Measurements from ENCODE around the gene RICTOR.
A peak's percentile ranks its signal among the peaks of the same experiment; 100 is the strongest.

RICTOR gene

GRCh38 chr5:39072925-39073766 lies 1.1 kb downstream of the RICTOR start (continued):
- TF ChIP-seq ZNF404 (tag by site-specific recombination; IDR thresholded peaks at IDR 0.05), result no peak
- no peak for TF ChIP-seq ZNF146 (tag by site-specific recombination; IDR thresholded peaks at IDR 0.05)
- no peak for TF ChIP-seq ZBTB26 (tag by site-specific recombination; optimal IDR thresholded peaks at IDR 0.05)
- peak; percentile 80 for TF ChIP-seq ZNF335 (tag by site-specific recombination; conservative IDR thresholded peaks at IDR 0.05)
- TF ChIP-seq ZNF664 (tag by site-specific recombination; IDR thresholded peaks at IDR 0.05), result no peak
- TF ChIP-seq ZNF529 (tag by site-specific recombination; IDR thresholded peaks at IDR 0.05; ENCODE audit: insufficient replicate concordance), result no peak
- TF ChIP-seq ZNF747 (tag by site-specific recombination; IDR thresholded peaks at IDR 0.05), result no peak
- TF ChIP-seq ZNF391 (tag by site-specific recombination; IDR thresholded peaks at IDR 0.05; ENCODE audit: borderline replicate concordance, low read depth), result no peak
- TF ChIP-seq BCL11A (tag by site-specific recombination; IDR thresholded peaks at IDR 0.05; ENCODE audit: low read depth), result no peak
- TF ChIP-seq AEBP2 (tag by site-specific recombination; IDR thresholded peaks at IDR 0.05; ENCODE audit: borderline replicate concordance), result no peak
- TF ChIP-seq PATZ1 (tag by site-specific recombination; IDR thresholded peaks at IDR 0.05), result peak; percentile 62
- TF ChIP-seq ZNF624 (tag by site-specific recombination; IDR thresholded peaks at IDR 0.05), result no peak
- peak; percentile 99 for TF ChIP-seq ZBTB20 (tag by site-specific recombination; IDR thresholded peaks at IDR 0.05)
- TF ChIP-seq ZNF777 (tag by site-specific recombination; IDR thresholded peaks at IDR 0.05; ENCODE audit: borderline replicate concordance), result no peak
- no peak for TF ChIP-seq BCL6B (tag by site-specific recombination; IDR thresholded peaks at IDR 0.05)
- no peak for TF ChIP-seq SETDB1 (IDR thresholded peaks at IDR 0.05; ENCODE audit: insufficient read length, low read length)
- TF ChIP-seq ZNF132 (tag by site-specific recombination; IDR thresholded peaks at IDR 0.05; ENCODE audit: borderline replicate concordance), result no peak
- TF ChIP-seq ZNF670 (tag by site-specific recombination; IDR thresholded peaks at IDR 0.05; ENCODE audit: low read depth), result no peak
- TF ChIP-seq KLF17 (tag by site-specific recombination; IDR thresholded peaks at IDR 0.05), result no peak; the same call in 1 of the 2 replicates
- no peak for TF ChIP-seq WT1 (tag by site-specific recombination; IDR thresholded peaks at IDR 0.05)
- no peak for TF ChIP-seq ZIC2 (tag by site-specific recombination; IDR thresholded peaks at IDR 0.05)
- no peak for TF ChIP-seq ZNF302 (tag by site-specific recombination; IDR thresholded peaks at IDR 0.05; ENCODE audit: low read depth)
- no peak for TF ChIP-seq GFI1B (tag by site-specific recombination; IDR thresholded peaks at IDR 0.05)
- TF ChIP-seq SP3 (tag by site-specific recombination; IDR thresholded peaks at IDR 0.05), result peak; percentile 40
- no peak for TF ChIP-seq ZNF112 (tag by site-specific recombination; IDR thresholded peaks at IDR 0.05)
- no peak for TF ChIP-seq KLF7 (tag by site-specific recombination; IDR thresholded peaks at IDR 0.05; ENCODE audit: borderline replicate concordance)
- no peak for TF ChIP-seq ZNF623 (tag by site-specific recombination; IDR thresholded peaks at IDR 0.05)
- TF ChIP-seq ZNF211 (tag by site-specific recombination; IDR thresholded peaks at IDR 0.05; ENCODE audit: low read depth), result no peak
- no peak for TF ChIP-seq ZNF157 (tag by site-specific recombination; IDR thresholded peaks at IDR 0.05)
- no peak for TF ChIP-seq ZNF658 (tag by site-specific recombination; IDR thresholded peaks at IDR 0.05)
- TF ChIP-seq ZNF366 (tag by site-specific recombination; conservative IDR thresholded peaks at IDR 0.05), result peak; percentile 83
- no peak for TF ChIP-seq ZNF548 (tag by site-specific recombination; IDR thresholded peaks at IDR 0.05)
- no peak for TF ChIP-seq ZNF266 (tag by site-specific recombination; IDR thresholded peaks at IDR 0.05; ENCODE audit: low read depth)
- no peak for TF ChIP-seq EGR2 (tag by site-specific recombination; IDR thresholded peaks at IDR 0.05; ENCODE audit: low read depth)
- no peak for TF ChIP-seq HOXD13 (CRISPR knock-in tag; IDR thresholded peaks at IDR 0.05; ENCODE audit: borderline replicate concordance)
